ENCODE measurements around the gene CRIP2.

GRCh38 chr14:105430565-105430964, 44.1 kb upstream of the CRIP2 start:
- TF ChIP-seq CTCF (conservative IDR thresholded peaks at IDR 0.05 in 1 of 2, IDR thresholded peaks at IDR 0.05 in 1 of 2; ENCODE audit: extremely low read depth in 1 of 2, insufficient read depth in 1 of 2, low read depth in 1 of 2, low read length in 2 of 2), result no peak
- TF ChIP-seq EZH2 (IDR thresholded peaks at IDR 0.05; ENCODE audit: borderline replicate concordance, low read length), result no peak

Measured in mammary epithelial cell (primary cell).